Adrenal gland (tissue), 12 donors: Measurements from ENCODE around the gene ADAT3. TPM values are rescaled to one million over a fixed set of nuclear protein-coding genes. Genes with fewer than 3 reads are reported as not detected.

Experiments
- DNase-seq, 7 donors: peaks; one replicate each; pipeline ENCODE4 v3.0.0-alpha.2; 2019 to 2020
- H3K27ac ChIP-seq, 5 donors: fragments of 200-600 bp; sonication (generic) in 4 of 5; 1 replicate in 3 of 5; 2 replicates in 2 of 5; pipeline versions ENCODE4 v1.5.1 to v1.8.0; 2016 to 2020; ENCODE audit warnings: mild to moderate bottlenecking in 1 of 5
- H3K27me3 ChIP-seq: fragments of 200-600 bp; 2 replicates; pipeline ENCODE4 v1.8.0; 2021
- H3K36me3 ChIP-seq, 2 donors: fragments of 200-600 bp; replicated peaks in 1 of 2; 1 replicate in 1 of 2; 2 replicates in 1 of 2; pipeline versions ENCODE4 v1.5.1 to v1.8.0; 2018 to 2022
- H3K4me1 ChIP-seq, 2 donors: fragments of 200-600 bp; replicated peaks in 1 of 2; 1 replicate in 1 of 2; 2 replicates in 1 of 2; pipeline versions ENCODE4 v1.5.1 to v1.8.0; 2018 to 2021
- H3K4me3 ChIP-seq, 4 donors: fragments of 200-600 bp; sonication (generic) in 3 of 4; one replicate each; pipeline ENCODE4 v1.5.1; 2016 to 2018
- H3K9me3 ChIP-seq, 3 donors: fragments of 200-600 bp; sonication (generic) in 1 of 3; replicated peaks in 1 of 3; 1 replicate in 2 of 3; 2 replicates in 1 of 3; pipeline versions ENCODE4 v1.5.1 to v1.8.0; 2016 to 2021
- CTCF ChIP-seq, 6 experiments: fragments of 450-650 bp in 4 of 6; fragments of 200-600 bp in 2 of 6; sonication (generic) in 1 of 6; IDR thresholded peaks; 1 replicate in 5 of 6; 2 replicates in 1 of 6; pipeline versions ENCODE4 v1.5.1 to v1.8.0; 2016 to 2021; ENCODE audit warnings: antibody characterized with exemption in 6 of 6, mild to moderate bottlenecking in 2 of 6, moderate library complexity in 1 of 6
- POLR2A ChIP-seq, 2 donors: fragments of 450-650 bp; IDR thresholded peaks; one replicate each; pipeline ENCODE4 v1.6.1; 2017; ENCODE audit warnings: antibody characterized with exemption in 2 of 2, mild to moderate bottlenecking in 2 of 2, moderate library complexity in 1 of 2
- WGBS, 4 donors: extraction: QIAGEN DNeasy Blood & Tissue Kit in 2 of 4; methylation state at CpG; one replicate each; pipeline versions ENCODE4 v1.1.5 to v1.1.7; 2013 to 2017; 5-methylcytosine and 5-hydroxymethylcytosine counted together
- intact Hi-C, 2 donors: fragments of 100-400 bp; cut with DNase I; formaldehyde crosslinking; loops; one replicate each; pipeline versions ENCODE4 v1.14.1 to v1.15.0; 2022 to 2023
- polyA plus RNA-seq, 3 donors: library from polyadenylated mRNA; stranded (reverse); fragments of 200-250 nt in 2 of 3; fragments of 350-450 nt in 1 of 3; fragmentation: Illumina TruSeq in 1 of 3; extraction: RNeasy Lipid Tissue Mini Kit (QIAGEN cat#74804) in 1 of 3; gene quantifications; one replicate each; pipeline ENCODE4 v1.2.3, GENCODE V29; 2013 to 2014
- total RNA-seq, 9 donors: library from RNA; depleted of rRNA in 4 of 9; stranded (reverse); fragments of >200 nt in 4 of 9; fragments of 120-200 nt in 1 of 9; fragmentation: NEBNext Ultra II Directional in 1 of 9; extraction: Animal tissue kit (Norgen Biotek cat#: 25700) in 1 of 9; gene quantifications; one replicate each; pipeline versions ENCODE4 v1.1.0 to v1.2.4, GENCODE V29; 2013 to 2023
- donor health status: healthy with polysubstance abuse.
- donor health status: Bipolar disorder and iron deficiency.
- donor health status: DM: yes; HTN: yes; CAD: no.
- donor health status: DM: no; HTN: no; CAD: no.
- donor health status: DM: no; HTN: no; CAD: no.
- donor health status: DM: yes; HTN: yes; CAD: no.

The ADAT3 gene
- total and polyA plus RNA-seq, 12 donors, result 1.7 to 29.6 (median 8.3) TPM; not detected in 1

- intact Hi-C loops, result no loop called here
- DNase-seq, result peak in 6 of 7 donors; percentile 49 to 78 (median 69)
- H3K4me1 ChIP-seq, result peaks cover 0 to 18% of the 10 kb centered on the region in 2 donors
- H3K4me3 ChIP-seq, result no peak overlapping the region
- no peaks in the 10 kb centered on the region for H3K36me3 ChIP-seq
- 71 to 87% (median 77%) methylated on average over 16 of the region's 16 CpGs for WGBS, 4 donors
- no peaks in the 10 kb centered on the region for H3K9me3 ChIP-seq
- H3K27ac ChIP-seq, result peak overlapping the region in 4 of 5 donors; percentile 39 to 86 (median 56)
- H3K27me3 ChIP-seq, result no peaks in the 10 kb centered on the region
- TF ChIP-seq POLR2A (IDR thresholded peaks at IDR 0.05) (no peak), CTCF (IDR thresholded peaks at IDR 0.05) (no peak)
Observed at GRCh38 chr19:1901940-1902404, 3.2 kb upstream of the ADAT3 start.

DNA sequence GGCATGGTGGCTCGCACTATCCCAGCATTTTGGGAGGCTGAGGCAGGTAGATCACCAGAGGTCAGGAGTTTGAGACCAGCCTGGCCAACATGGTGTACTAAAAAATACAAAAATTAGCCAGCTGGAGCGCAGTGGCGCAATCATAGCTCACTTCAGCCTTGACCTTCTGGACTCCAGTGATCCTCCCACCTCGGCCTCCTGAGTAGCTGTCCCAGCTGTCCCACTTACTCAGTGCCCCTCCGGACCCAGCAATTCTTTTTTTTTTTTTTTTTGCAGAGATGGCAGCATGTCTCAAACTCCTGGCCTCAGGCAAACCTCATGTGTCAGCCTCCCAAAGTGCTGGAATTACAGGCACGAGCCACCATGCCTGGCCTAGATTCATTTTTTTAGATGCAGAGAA lies 2.3 kb upstream of the ADAT3 start:
- no peak overlapping the region for H3K4me3 ChIP-seq
- H3K36me3 ChIP-seq, result no peaks in the 10 kb centered on the region
- TF ChIP-seq CTCF (IDR thresholded peaks at IDR 0.05), result no peak
- TF ChIP-seq POLR2A (IDR thresholded peaks at IDR 0.05), result no peak
- intact Hi-C loops, result no loop called here
- H3K4me1 ChIP-seq, result peaks cover 6 to 18% of the 10 kb centered on the region in 2 donors
- DNase-seq, result no peak
- WGBS, 4 donors, result 57 to 69% (median 62%) methylated on average over 6 of the region's 6 CpGs
- no peaks in the 10 kb centered on the region for H3K27me3 ChIP-seq
- no peaks in the 10 kb centered on the region for H3K9me3 ChIP-seq
- H3K27ac ChIP-seq, result peak overlapping the region in 1 of 5 donors; percentile 8

DNA sequence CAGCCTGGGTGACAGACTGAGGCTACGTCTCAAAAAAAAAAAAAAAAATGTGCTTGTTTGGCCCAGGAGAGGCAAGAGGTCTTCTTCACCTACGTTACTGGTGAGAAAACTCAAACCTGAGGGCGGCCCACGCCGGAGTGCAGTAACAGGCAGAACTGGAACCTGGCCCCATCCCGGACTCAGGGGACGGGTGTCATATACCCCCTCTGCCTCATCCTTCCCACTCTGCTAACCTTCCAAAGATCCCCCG lies 414 bp upstream of the ADAT3 start:
- Histone ChIP-seq H3K4me1 (peaks cover 6 to 25% of the 10 kb centered on the region in 2 donors), H3K27ac (peak overlapping the region in 3 of 5 donors; percentile 13 to 89 (median 86))
- 36 to 44% (median 42%) methylated on average over 7 to 8 of the region's 8 CpGs for WGBS, 4 donors

GRCh38 chr19:1905863-1906375 lies 720 bp downstream of the ADAT3 start:
- H3K36me3 ChIP-seq, result no peaks in the 10 kb centered on the region
- peak overlapping the region; percentile 30 to 89 (median 78) for H3K27ac ChIP-seq
- no peaks in the 10 kb centered on the region for H3K9me3 ChIP-seq
- DNase-seq, result no peak
- WGBS, 4 donors, result 63 to 74% (median 69%) methylated on average over 15 of the region's 15 CpGs
- TF ChIP-seq POLR2A (IDR thresholded peaks at IDR 0.05) (no peak), CTCF (IDR thresholded peaks at IDR 0.05) (no peak)
- H3K27me3 ChIP-seq, result no peaks in the 10 kb centered on the region
- peaks cover 6 to 25% of the 10 kb centered on the region in 2 donors for H3K4me1 ChIP-seq
- intact Hi-C loops, result no loop called here
- peak overlapping the region in 2 of 4 donors; percentile 23 to 83 for H3K4me3 ChIP-seq

More for the DNA sequence above, 414 bp upstream of the ADAT3 start:
- Histone ChIP-seq H3K27me3 (no peaks in the 10 kb centered on the region), H3K4me3 (peak overlapping the region in 1 of 4 donors; percentile 14), H3K36me3 (no peaks in the 10 kb centered on the region), H3K9me3 (no peaks in the 10 kb centered on the region)
- DNase-seq, result no peak
- no peak for TF ChIP-seq CTCF (IDR thresholded peaks at IDR 0.05)
- no peak for TF ChIP-seq POLR2A (IDR thresholded peaks at IDR 0.05)
- intact Hi-C loops, result no loop called here
